ENCODE data around the gene PCAT7.

DNA sequence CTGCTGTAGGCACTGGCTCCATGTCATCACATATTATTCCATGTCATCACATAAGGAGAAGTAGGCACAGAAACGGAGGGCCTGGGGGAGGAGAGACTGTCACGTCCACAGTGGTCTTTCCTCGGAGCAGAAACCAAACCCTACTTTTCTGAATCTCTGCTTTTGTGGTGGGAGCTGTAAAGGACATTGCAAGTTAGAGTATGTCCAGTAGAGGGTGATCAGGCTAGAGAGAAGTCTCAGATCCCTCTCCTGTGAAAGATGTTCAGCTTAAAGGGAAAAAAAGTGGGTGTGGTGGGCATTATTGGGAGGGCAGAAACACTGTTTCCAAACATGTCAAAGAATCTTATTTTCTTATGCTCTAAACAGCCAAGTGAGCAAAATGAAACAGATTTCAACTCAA is 58.1 kb downstream of the PCAT7 start:
- TF ChIP-seq POLR2A (IDR thresholded peaks at IDR 0.05) (no peak), EP300 (IDR thresholded peaks at IDR 0.05) (no peak), POLR2AphosphoS5 (IDR thresholded peaks at IDR 0.05) (no peak)
- TF ChIP-seq, protein P1, sequence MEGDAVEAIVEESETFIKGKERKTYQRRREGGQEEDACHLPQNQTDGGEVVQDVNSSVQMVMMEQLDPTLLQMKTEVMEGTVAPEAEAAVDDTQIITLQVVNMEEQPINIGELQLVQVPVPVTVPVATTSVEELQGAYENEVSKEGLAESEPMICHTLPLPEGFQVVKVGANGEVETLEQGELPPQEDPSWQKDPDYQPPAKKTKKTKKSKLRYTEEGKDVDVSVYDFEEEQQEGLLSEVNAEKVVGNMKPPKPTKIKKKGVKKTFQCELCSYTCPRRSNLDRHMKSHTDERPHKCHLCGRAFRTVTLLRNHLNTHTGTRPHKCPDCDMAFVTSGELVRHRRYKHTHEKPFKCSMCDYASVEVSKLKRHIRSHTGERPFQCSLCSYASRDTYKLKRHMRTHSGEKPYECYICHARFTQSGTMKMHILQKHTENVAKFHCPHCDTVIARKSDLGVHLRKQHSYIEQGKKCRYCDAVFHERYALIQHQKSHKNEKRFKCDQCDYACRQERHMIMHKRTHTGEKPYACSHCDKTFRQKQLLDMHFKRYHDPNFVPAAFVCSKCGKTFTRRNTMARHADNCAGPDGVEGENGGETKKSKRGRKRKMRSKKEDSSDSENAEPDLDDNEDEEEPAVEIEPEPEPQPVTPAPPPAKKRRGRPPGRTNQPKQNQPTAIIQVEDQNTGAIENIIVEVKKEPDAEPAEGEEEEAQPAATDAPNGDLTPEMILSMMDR (IDR thresholded peaks at IDR 0.05) = no peak

Data from stomach (tissue), 4 donors.